ENCODE results near the gene PLAAT2. TPM values are rescaled to one million over a fixed set of nuclear protein-coding genes. Genes with fewer than 3 reads are reported as not detected.

PLAAT2 gene
- total RNA-seq, 1 experiment from 2014 or later, result 0.66 TPM

DNA sequence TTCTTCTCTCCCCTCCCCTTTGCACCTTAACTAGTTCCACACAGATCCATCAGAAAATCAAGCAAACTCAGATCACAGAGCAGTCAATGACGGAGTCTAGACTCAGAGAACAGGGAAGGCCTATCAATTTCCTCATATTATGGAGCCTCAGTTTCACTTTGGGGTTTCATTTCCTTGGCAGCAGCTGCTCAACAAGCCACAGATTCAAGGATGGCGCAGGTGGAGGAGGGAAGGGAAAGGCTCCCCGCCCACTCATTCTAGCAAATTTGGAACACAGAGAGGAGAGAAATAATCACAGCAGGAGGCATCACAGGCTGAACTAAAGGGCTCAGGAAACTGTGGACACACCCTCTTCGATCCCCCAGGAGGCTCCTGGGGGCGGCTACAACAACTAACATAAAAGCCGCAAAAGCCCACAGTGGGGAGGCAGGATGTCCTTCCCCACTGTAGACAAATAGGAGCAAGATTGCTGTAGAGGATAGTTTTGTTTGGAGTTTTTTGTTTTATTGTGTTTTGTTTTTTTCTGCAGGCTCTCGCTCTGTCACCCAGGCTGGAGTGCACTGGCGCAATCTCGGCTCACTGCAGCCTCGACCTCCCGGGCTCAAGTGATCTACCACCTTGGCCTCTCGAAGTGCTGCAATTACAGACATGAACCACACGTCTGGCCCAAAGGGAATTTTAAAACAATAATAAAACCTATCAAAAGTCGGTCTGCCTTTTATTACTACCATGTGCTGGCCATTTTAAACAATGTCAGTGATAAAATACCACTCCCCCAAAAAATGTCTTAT is 47.6 kb upstream of the PLAAT2 start:
- POLR2A ChIA-PET, result interaction anchor here (0.6 kb wide), 1 partner anchor 59 kb away, joined by 3 read pairs; no protein-coding TSS in a partner anchor
- ATAC-seq (peak; percentile 56), DNase-seq (ENCODE audit: low spot score) (peak; percentile 35)
- Mint-ChIP-seq H3K4me3 (peak overlapping the region; percentile 78), H3K27ac (peak overlapping the region; percentile 46), H3K4me1 (peaks cover 59% of the 10 kb centered on the region), H3K27me3 (ENCODE audit: low read depth) (peaks cover 33% of the 10 kb centered on the region), H3K9me3 (no peaks in the 10 kb centered on the region), H3K36me3 (peaks cover 8% of the 10 kb centered on the region)
- CTCF ChIA-PET, result interaction anchor here (2.3 kb wide), 1 partner anchor 132 kb away, joined by 7 read pairs; no protein-coding TSS in a partner anchor
- TF ChIP-seq TP53 (CRISPR knock-in tag; IDR thresholded peaks at IDR 0.05), result peak; percentile 56; the same call in 1 of the 2 replicates
- TF ChIP-seq FOXP1 (CRISPR knock-in tag; IDR thresholded peaks at IDR 0.05; ENCODE audit: borderline replicate concordance), result no peak
- TF ChIP-seq NFE2L1 (CRISPR knock-in tag; IDR thresholded peaks at IDR 0.05), result no peak
- TF ChIP-seq SMAD3 (CRISPR knock-in tag; IDR thresholded peaks at IDR 0.05; ENCODE audit: borderline replicate concordance), result no peak
- TF ChIP-seq, protein P1, sequence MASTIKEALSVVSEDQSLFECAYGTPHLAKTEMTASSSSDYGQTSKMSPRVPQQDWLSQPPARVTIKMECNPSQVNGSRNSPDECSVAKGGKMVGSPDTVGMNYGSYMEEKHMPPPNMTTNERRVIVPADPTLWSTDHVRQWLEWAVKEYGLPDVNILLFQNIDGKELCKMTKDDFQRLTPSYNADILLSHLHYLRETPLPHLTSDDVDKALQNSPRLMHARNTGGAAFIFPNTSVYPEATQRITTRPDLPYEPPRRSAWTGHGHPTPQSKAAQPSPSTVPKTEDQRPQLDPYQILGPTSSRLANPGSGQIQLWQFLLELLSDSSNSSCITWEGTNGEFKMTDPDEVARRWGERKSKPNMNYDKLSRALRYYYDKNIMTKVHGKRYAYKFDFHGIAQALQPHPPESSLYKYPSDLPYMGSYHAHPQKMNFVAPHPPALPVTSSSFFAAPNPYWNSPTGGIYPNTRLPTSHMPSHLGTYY (CRISPR knock-in tag; IDR thresholded peaks at IDR 0.05), result no peak
- no peak for TF ChIP-seq GTF2I (CRISPR knock-in tag; conservative IDR thresholded peaks at IDR 0.05)
- TF ChIP-seq, protein P2, sequence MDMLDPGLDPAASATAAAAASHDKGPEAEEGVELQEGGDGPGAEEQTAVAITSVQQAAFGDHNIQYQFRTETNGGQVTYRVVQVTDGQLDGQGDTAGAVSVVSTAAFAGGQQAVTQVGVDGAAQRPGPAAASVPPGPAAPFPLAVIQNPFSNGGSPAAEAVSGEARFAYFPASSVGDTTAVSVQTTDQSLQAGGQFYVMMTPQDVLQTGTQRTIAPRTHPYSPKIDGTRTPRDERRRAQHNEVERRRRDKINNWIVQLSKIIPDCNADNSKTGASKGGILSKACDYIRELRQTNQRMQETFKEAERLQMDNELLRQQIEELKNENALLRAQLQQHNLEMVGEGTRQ (CRISPR knock-in tag; IDR thresholded peaks at IDR 0.05), result 0 out of 2 replicates have a peak, but pooled peaks have one; percentile 16
- TF ChIP-seq, protein P3, sequence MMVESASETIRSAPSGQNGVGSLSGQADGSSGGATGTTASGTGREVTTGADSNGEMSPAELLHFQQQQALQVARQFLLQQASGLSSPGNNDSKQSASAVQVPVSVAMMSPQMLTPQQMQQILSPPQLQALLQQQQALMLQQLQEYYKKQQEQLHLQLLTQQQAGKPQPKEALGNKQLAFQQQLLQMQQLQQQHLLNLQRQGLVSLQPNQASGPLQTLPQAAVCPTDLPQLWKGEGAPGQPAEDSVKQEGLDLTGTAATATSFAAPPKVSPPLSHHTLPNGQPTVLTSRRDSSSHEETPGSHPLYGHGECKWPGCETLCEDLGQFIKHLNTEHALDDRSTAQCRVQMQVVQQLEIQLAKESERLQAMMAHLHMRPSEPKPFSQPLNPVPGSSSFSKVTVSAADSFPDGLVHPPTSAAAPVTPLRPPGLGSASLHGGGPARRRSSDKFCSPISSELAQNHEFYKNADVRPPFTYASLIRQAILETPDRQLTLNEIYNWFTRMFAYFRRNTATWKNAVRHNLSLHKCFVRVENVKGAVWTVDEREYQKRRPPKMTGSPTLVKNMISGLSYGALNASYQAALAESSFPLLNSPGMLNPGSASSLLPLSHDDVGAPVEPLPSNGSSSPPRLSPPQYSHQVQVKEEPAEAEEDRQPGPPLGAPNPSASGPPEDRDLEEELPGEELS (CRISPR knock-in tag; IDR thresholded peaks at IDR 0.05), result peak; percentile 95; the same call in 1 of the 2 replicates
- no peak for TF ChIP-seq HMGA2 (CRISPR knock-in tag; IDR thresholded peaks at IDR 0.05)
- no peak for TF ChIP-seq EMX1 (CRISPR knock-in tag; IDR thresholded peaks at IDR 0.05)
- TF ChIP-seq ZNF396 (CRISPR knock-in tag; IDR thresholded peaks at IDR 0.05; ENCODE audit: borderline replicate concordance), result no peak
- no peak for TF ChIP-seq JUN (CRISPR knock-in tag; IDR thresholded peaks at IDR 0.05)
- TF ChIP-seq, protein P4, sequence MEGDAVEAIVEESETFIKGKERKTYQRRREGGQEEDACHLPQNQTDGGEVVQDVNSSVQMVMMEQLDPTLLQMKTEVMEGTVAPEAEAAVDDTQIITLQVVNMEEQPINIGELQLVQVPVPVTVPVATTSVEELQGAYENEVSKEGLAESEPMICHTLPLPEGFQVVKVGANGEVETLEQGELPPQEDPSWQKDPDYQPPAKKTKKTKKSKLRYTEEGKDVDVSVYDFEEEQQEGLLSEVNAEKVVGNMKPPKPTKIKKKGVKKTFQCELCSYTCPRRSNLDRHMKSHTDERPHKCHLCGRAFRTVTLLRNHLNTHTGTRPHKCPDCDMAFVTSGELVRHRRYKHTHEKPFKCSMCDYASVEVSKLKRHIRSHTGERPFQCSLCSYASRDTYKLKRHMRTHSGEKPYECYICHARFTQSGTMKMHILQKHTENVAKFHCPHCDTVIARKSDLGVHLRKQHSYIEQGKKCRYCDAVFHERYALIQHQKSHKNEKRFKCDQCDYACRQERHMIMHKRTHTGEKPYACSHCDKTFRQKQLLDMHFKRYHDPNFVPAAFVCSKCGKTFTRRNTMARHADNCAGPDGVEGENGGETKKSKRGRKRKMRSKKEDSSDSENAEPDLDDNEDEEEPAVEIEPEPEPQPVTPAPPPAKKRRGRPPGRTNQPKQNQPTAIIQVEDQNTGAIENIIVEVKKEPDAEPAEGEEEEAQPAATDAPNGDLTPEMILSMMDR (IDR thresholded peaks at IDR 0.05), result no peak
- no peak for TF ChIP-seq MXD4 (CRISPR knock-in tag; IDR thresholded peaks at IDR 0.05; ENCODE audit: borderline replicate concordance)
- peak; percentile 53; the same call in 1 of the 2 replicates for TF ChIP-seq ZNF423 (CRISPR knock-in tag; IDR thresholded peaks at IDR 0.05)
- no peak for TF ChIP-seq RELA (CRISPR knock-in tag; IDR thresholded peaks at IDR 0.05; ENCODE audit: borderline replicate concordance)
- TF ChIP-seq FOXJ3 (CRISPR knock-in tag; IDR thresholded peaks at IDR 0.05; ENCODE audit: borderline replicate concordance), result no peak
- 0 out of 2 replicates have a peak, but pooled peaks have one; percentile 26 for TF ChIP-seq ZNF219 (CRISPR knock-in tag; IDR thresholded peaks at IDR 0.05; ENCODE audit: borderline replicate concordance)
- 0 out of 2 replicates have a peak, but pooled peaks have one; percentile 13 for TF ChIP-seq TEAD1 (CRISPR knock-in tag; IDR thresholded peaks at IDR 0.05)
- TF ChIP-seq ZNF232 (CRISPR knock-in tag; IDR thresholded peaks at IDR 0.05), result no peak
- TF ChIP-seq NR1H2 (CRISPR knock-in tag; IDR thresholded peaks at IDR 0.05), result no peak
- TF ChIP-seq, protein P5, sequence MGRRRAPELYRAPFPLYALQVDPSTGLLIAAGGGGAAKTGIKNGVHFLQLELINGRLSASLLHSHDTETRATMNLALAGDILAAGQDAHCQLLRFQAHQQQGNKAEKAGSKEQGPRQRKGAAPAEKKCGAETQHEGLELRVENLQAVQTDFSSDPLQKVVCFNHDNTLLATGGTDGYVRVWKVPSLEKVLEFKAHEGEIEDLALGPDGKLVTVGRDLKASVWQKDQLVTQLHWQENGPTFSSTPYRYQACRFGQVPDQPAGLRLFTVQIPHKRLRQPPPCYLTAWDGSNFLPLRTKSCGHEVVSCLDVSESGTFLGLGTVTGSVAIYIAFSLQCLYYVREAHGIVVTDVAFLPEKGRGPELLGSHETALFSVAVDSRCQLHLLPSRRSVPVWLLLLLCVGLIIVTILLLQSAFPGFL (CRISPR knock-in tag; IDR thresholded peaks at IDR 0.05; ENCODE audit: borderline replicate concordance), result no peak
